ENCODE measurements around the gene PVR.
"Not testable (repeated sequence)": the region's sequence is repeated elsewhere in the genome, so short reads cannot be mapped to it uniquely, and the experiment has no call there.

The PVR gene

DNA sequence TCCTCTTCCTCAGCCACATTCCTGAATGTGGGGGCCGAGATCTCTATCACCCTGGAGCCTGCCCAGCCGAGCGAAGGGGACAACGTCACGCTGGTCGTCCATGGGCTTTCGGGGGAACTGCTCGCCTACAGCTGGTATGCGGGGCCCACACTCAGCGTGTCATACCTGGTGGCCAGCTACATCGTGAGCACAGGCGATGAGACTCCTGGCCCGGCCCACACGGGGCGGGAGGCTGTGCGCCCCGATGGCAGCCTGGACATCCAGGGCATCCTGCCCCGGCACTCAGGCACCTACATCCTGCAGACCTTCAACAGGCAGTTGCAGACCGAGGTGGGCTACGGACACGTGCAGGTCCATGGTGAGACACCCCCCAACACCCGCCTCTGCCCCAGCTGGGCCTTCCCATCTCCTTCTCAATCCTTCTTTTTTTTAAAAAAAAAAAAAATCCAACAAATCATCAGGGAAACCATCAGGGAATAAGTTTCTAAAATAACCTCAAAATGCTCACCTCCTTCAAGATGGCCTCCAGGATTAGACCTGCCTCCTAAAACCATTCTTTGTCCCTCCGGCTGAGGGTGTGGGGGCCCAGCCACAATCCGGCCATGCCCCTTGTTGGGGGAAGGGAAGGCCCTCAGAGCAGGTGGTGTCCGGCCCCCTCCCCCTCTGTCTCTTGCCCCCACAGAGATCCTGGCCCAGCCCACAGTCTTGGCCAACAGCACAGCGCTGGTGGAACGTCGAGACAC, 59.8 kb downstream of the PVR start:
- DNase-seq: no peak

DNA sequence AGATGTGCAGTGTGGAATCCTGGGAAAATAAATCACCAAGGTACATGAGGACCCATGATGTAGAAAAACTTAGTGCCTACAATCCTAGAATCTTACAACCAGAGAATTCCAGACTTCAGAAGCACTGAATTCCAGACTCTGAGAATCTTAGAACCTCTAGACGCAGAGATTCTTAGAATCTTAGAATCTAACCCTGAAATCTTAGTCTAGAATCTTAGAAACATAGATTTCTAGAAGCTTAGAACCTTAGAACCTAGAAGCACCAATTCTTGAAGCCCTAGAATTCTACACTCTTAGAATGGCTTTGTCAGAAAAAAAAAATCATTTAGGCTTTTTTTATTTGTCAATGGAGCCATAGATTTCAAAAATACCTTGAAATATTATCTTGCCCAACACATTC, 61.3 kb downstream of the PVR start:
- DNase-seq: no peak

DNA sequence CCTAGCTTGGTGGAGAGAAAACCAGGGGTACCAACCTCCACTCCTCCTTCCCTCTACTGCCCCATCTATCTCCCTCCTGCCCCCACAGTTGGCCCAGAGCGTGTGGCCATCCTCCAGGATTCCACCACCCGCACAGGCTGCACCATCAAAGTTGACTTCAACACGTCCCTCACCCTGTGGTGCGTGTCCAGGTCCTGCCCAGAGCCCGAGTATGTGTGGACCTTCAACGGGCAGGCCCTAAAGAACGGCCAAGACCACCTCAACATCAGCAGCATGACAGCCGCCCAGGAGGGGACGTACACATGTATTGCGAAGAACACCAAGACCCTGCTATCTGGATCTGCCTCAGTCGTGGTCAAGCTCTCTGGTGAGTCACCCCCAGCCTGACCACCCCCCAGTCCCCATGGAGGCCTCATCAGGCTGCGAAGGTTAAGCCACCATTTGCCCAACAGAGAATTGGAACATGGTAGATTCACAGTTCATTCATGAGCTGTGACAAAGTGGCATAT, 61.8 kb downstream of the PVR start:
- no peak for DNase-seq

DNA sequence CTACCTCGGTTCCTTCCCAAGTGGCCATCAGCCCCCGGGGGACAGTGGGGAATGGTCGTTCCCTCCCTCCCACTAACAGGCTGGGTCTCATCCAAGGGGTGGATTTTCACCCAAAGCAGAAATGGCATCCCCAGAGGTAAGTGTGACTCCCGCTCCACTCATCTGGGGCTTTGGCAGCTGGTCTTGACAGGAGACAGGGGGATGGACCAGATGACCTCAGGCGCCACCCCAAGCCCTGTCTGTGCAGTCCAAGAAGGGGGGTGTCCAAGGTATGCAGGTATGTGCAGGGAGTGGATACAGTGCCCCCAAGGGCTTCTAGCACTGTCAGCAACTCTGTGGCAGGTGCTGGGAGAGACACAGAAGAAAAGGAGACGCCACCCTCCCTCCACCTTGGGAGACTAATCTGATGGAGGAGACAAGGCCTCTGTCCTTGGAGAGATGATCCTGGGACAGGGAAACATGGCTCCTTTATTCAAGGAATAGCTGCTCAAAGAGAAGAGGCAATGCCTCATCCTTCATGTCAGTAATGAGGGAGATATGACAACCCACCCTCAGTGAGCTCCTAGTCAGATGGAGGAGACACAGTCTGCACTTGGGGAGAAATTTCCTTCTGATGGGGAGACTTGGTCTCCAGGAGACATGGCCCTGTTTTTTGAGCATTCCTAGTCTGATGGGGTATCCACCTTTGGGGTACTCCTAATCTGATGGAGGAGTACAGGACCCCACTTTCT, 63.0 kb downstream of the PVR start:
- no peak for DNase-seq

DNA sequence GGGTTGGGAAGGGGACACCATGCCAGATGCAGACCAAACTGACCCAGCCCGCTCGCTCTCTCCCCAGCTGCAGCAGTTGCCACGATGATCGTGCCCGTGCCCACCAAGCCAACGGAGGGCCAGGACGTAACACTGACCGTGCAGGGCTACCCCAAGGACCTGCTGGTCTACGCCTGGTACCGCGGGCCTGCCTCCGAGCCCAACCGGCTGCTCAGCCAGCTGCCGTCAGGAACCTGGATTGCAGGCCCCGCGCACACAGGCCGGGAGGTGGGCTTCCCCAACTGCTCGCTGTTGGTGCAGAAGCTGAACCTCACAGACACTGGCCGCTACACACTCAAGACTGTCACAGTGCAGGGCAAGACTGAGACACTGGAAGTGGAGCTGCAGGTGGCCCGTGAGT, 64.1 kb downstream of the PVR start:
- DNase-seq: no peak

DNA sequence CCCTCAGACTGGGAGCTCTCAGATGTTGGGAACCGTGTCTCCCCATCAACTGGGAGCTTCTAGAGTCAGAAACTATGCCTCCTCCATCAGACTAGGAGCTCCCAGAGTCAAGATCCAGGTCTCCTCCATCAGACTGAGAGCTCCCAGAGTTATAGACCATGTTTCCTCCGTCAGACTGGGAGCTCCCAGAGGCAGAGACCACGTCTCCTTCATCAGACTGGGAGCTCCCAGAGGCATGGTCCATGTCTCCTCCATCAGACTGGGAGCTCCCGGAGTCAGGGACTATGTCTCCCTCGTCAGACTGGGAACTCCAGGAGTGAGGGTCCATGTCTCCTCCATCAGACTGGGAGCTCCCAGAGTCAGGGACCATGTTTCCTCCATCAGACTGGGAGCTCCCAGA, 65.2 kb downstream of the PVR start:
- no peak for DNase-seq

DNA sequence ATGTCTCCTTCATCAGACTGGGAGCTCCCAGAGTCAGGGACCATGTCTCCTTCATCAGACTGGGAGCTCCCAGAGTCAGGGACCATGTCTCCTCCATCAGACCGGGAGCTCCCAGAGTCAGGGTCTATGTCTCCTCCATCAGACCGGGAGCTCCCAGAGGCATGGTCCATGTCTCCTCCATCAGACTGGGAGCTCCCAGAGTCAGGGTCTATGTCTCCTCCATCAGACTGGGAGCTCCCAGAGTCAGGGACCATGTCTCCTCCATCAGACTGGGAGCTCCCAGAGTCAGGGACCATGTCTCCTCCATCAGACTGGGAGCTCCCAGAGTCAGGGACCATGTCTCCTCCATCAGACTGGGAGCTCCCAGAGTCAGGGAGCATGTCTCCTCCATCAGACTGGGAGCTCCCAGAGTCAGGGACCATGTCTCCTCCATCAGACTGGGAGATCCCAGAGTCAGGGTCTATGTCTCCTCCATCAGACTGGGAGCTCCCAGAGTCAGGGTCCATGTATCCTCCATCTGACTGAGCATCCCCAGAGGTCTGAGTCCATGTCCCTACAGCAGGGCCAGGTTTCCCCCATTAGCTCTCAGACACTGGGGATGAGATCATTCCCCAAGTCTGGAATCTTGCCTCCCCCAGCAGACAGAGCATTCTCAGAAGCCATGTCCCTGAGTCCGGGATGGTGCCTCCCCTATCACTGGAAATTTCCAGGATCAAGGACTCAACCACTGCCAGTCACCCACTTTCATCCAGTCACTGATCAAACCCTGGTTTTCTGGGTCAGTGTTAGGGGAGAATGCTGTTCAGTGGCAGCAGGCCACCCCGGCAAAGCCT, 65.9 kb downstream of the PVR start:
- DNase-seq: not testable (repeated sequence)

DNA sequence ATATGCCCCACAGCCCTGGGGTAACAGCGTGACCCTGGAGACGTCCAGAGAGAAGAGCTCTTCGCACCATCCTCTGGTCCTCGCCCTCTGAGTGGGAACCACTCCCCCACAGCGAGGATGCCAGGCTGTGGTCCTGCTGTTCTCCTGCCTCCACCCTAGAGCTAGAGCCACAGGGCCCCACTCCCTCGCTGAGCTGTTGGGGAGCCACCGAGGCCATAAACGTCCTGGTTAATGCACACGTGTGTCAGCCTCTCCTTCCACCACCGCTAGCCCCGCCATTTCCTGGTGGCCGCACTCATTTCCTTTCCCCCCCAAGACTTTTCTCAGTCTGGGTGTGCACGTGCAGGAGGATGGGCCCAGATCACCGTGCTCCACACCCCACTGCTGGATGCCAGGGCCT, 66.8 kb downstream of the PVR start:
- DNase-seq: no peak

DNA sequence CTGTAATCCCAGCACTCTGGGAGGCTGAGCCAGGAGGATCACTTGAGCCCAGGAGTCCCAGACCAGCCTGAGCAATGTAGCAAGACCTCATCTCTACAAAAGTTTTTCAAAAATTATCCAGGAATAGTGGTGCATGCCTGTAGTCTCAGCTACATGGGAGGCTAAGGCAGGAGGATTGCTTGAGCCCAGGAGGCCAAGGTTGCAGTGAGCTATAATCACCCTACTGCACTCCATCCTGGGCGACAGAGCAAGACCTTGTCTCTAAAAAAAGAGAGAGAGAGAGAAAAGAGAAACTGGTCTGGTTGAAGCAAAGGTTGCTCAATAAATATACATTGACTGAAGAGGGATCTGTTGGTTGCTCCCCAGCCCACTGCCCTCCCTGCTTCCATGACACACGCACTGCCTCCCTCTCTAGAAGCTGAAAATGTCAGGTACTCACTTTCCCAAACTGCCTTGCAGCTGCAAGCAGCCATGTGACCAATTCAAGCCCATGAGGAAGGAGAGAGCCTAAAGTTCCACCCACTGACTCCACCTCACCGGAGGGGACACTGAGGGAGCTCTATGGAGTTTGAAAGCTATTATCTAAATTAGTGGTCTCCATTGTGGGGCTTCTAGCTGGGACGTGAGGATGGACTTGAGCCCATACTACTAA, 69.3 kb downstream of the PVR start:
- DNase-seq: no peak

Measured in activated effector memory CD4-positive, alpha-beta T cell treated with anti-CD3 and anti-CD28 coated beads, Interleukin-2, amount 50 U/mL, for 16 hours (primary cell).